Measurements from ENCODE around the gene RNF150.

Gene RNF150

DNA sequence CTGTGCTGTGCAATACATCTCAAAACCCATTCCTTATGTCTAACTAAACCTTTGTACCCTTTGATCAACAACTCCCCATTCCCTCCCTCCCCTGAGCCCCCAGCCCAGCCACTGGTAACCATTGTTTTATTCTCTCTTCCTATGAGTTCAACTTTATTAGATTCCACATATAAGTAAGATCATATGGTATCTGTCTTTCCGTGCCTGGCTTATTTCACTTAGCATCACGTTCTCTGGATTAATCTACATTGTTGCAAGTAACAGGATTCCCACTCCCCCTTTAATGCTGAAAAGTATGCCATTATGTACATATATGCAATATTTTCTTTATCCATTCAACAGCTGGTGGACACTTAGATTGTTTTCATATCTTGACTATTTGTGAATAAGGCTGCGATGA lies 119.4 kb downstream of the RNF150 start:
- Histone ChIP-seq H3K4me1 (ENCODE audit: control insufficient read depth, insufficient read depth, low read length) (no peaks in the 10 kb centered on the region), H3K27ac (ENCODE audit: insufficient read depth, low read depth, low read length, poor library complexity, severe bottlenecking) (no peak overlapping the region), H3K36me3 (ENCODE audit: control insufficient read depth, insufficient read depth, low read length) (no peaks in the 10 kb centered on the region), H3K27me3 (ENCODE audit: control insufficient read depth, insufficient read depth, low read length, poor library complexity, severe bottlenecking) (no peaks in the 10 kb centered on the region), H3K4me3 (ENCODE audit: insufficient read depth, low read depth, low read length) (no peak overlapping the region), H3K9me3 (ENCODE audit: control insufficient read depth, low read length) (no peaks in the 10 kb centered on the region)
- WGBS, 2 experiments: 56 to 57% methylated on average over 3 of the region's 3 CpGs

DNA sequence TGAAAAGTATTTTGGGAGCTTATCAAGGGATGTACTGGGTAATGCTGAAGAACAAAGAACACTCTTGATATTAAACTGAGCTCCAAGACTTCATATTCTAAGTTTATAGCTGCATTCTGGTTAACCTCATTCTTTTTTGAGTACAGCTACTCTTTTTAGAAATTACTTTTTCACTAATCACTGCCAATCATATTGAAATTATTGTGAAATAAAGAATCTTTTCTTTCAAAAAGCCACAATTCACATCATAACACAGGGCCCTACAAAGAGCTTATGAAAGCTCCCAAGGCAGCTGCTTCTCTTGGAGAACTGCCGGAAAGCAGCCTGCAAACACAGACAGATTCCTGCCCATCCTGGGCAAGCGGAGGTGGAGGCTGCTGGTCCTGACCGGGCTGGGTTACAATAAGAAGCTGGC lies 121.4 kb downstream of the RNF150 start:
- WGBS, 2 experiments: 93 to 95% methylated on average over 3 of the region's 3 CpGs
- H3K4me1 ChIP-seq (ENCODE audit: control insufficient read depth, insufficient read depth, low read length): no peaks in the 10 kb centered on the region
- H3K27ac ChIP-seq (ENCODE audit: insufficient read depth, low read depth, low read length, poor library complexity, severe bottlenecking): no peak overlapping the region
- H3K27me3 ChIP-seq (ENCODE audit: control insufficient read depth, insufficient read depth, low read length, poor library complexity, severe bottlenecking): no peaks in the 10 kb centered on the region
- no peaks in the 10 kb centered on the region for H3K36me3 ChIP-seq (ENCODE audit: control insufficient read depth, insufficient read depth, low read length)
- H3K9me3 ChIP-seq (ENCODE audit: control insufficient read depth, low read length): no peaks in the 10 kb centered on the region
- H3K4me3 ChIP-seq (ENCODE audit: insufficient read depth, low read depth, low read length): no peak overlapping the region

DNA sequence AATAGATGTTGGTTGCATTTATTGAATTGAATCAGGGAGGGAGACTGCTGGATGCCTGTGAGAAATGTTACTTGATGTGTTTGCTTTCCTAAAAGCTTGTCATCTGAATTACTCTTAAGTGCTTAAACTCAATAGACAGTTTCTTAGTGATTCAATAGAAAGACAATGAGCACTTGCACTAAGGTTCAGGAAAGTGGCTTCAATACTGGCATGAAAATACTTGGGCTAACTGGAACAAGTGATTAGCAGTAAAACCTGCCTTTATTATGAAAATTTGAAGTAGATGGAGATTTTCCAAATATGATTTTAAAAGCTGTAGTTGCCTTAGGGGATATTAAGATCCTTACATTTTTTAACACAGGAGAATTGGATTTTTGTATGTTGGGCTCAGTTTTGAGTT lies 123.3 kb downstream of the RNF150 start:
- no peak overlapping the region for H3K27ac ChIP-seq (ENCODE audit: insufficient read depth, low read depth, low read length, poor library complexity, severe bottlenecking)
- H3K9me3 ChIP-seq (ENCODE audit: control insufficient read depth, low read length): no peaks in the 10 kb centered on the region
- H3K4me3 ChIP-seq (ENCODE audit: insufficient read depth, low read depth, low read length): no peak overlapping the region
- H3K27me3 ChIP-seq (ENCODE audit: control insufficient read depth, insufficient read depth, low read length, poor library complexity, severe bottlenecking): no peaks in the 10 kb centered on the region
- no peaks in the 10 kb centered on the region for H3K36me3 ChIP-seq (ENCODE audit: control insufficient read depth, insufficient read depth, low read length)
- H3K4me1 ChIP-seq (ENCODE audit: control insufficient read depth, insufficient read depth, low read length): no peaks in the 10 kb centered on the region

DNA sequence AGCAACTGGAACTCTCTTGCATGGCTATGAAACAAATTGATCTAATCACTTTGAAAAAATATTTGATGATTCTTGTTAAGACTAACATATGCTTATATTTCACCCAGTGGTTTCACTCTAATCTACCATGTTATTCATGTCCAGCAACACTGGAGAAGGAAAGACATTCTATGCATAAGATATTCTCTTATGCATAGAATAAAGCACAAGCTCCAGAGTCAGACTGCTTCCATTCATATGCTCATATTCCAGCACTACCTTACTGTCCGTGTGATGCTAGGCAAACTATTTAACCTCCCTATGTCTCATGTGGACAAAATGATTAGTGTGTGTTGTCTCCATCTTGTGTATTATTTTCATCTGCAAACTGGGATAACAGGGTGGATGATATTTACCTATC lies 124.1 kb downstream of the RNF150 start:
- no peak overlapping the region for H3K27ac ChIP-seq (ENCODE audit: insufficient read depth, low read depth, low read length, poor library complexity, severe bottlenecking)
- no peak overlapping the region for H3K4me3 ChIP-seq (ENCODE audit: insufficient read depth, low read depth, low read length)
- no peaks in the 10 kb centered on the region for H3K4me1 ChIP-seq (ENCODE audit: control insufficient read depth, insufficient read depth, low read length)
- H3K9me3 ChIP-seq (ENCODE audit: control insufficient read depth, low read length): no peaks in the 10 kb centered on the region
- 100% methylated on average over 1 of the region's 1 CpG for WGBS, 2 experiments
- no peaks in the 10 kb centered on the region for H3K36me3 ChIP-seq (ENCODE audit: control insufficient read depth, insufficient read depth, low read length)
- no peaks in the 10 kb centered on the region for H3K27me3 ChIP-seq (ENCODE audit: control insufficient read depth, insufficient read depth, low read length, poor library complexity, severe bottlenecking)

DNA sequence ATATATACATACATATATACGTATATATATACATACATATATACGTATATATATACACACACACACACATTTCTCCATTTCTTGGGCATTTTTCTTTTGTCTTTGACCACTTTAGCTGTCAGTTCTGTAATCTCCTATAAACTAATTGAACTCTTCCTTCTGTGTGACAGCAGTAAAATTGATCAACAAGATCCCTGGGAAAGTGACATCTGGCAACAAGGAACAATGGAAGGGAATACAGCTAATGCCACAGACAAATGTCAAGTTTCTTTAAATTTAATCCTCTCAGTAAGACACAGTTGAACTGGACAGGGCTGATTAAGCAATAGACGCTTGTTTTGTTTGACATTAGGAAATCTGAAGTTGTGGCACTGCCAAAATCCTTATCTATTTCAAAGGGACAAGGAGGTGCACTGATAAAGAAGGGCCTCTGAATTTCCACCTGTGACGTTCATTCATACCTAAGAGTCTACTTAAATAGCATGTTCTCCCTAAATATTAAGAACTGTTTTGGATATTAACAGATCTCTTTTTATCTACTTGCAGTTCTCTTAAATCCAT lies 126.9 kb downstream of the RNF150 start:
- no peak overlapping the region for H3K4me3 ChIP-seq (ENCODE audit: insufficient read depth, low read depth, low read length)
- H3K4me1 ChIP-seq (ENCODE audit: control insufficient read depth, insufficient read depth, low read length): no peaks in the 10 kb centered on the region
- H3K27ac ChIP-seq (ENCODE audit: insufficient read depth, low read depth, low read length, poor library complexity, severe bottlenecking): no peak overlapping the region
- H3K36me3 ChIP-seq (ENCODE audit: control insufficient read depth, insufficient read depth, low read length): no peaks in the 10 kb centered on the region
- H3K9me3 ChIP-seq (ENCODE audit: control insufficient read depth, low read length): no peaks in the 10 kb centered on the region
- H3K27me3 ChIP-seq (ENCODE audit: control insufficient read depth, insufficient read depth, low read length, poor library complexity, severe bottlenecking): no peaks in the 10 kb centered on the region
- WGBS, 2 experiments: 87 to 100% methylated on average over 1 to 3 of the region's 4 CpGs

DNA sequence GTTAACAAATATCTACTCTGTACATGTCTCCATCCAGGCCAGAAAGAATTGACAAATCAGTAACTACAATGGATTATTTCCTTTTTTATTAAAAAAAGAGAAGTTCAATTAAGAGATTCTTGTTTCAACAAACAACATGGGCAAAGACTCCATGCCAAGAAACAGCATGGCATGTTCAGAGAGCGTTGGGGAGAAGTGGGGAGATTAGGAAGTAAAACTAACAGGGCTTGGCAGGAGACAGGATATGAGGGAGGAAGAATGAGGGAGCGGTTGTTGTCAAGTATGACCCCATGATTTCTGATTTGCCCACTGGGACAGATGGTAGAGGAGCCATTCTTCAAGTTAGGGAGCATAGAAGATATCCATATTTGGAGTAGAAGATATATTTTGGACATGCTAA lies 128.4 kb downstream of the RNF150 start:
- no peaks in the 10 kb centered on the region for H3K36me3 ChIP-seq (ENCODE audit: control insufficient read depth, insufficient read depth, low read length)
- H3K27me3 ChIP-seq (ENCODE audit: control insufficient read depth, insufficient read depth, low read length, poor library complexity, severe bottlenecking): no peaks in the 10 kb centered on the region
- 90 to 95% methylated on average over 2 of the region's 2 CpGs for WGBS, 2 experiments
- no peaks in the 10 kb centered on the region for H3K4me1 ChIP-seq (ENCODE audit: control insufficient read depth, insufficient read depth, low read length)
- H3K9me3 ChIP-seq (ENCODE audit: control insufficient read depth, low read length): no peaks in the 10 kb centered on the region
- no peak overlapping the region for H3K27ac ChIP-seq (ENCODE audit: insufficient read depth, low read depth, low read length, poor library complexity, severe bottlenecking)
- H3K4me3 ChIP-seq (ENCODE audit: insufficient read depth, low read depth, low read length): no peak overlapping the region

DNA sequence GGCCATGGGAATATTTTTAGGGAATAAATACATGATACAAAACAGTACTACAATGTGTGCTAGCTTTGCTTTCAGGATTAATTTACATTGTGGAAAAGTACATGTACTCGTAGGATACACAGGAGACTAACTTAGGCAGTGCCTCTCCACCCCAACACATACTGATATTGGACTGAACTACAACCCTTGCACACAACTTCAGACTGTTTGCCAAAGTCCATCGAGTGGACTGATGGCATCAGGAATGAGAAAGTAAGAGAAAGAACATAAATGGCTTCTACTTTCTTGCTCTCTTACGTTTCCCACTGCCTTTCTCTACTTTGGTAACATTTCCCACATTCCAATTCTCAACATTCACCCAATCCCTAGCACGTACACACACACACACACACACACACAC lies 130.1 kb downstream of the RNF150 start:
- Histone ChIP-seq H3K4me1 (ENCODE audit: control insufficient read depth, insufficient read depth, low read length) (no peaks in the 10 kb centered on the region), H3K27me3 (ENCODE audit: control insufficient read depth, insufficient read depth, low read length, poor library complexity, severe bottlenecking) (no peaks in the 10 kb centered on the region), H3K27ac (ENCODE audit: insufficient read depth, low read depth, low read length, poor library complexity, severe bottlenecking) (no peak overlapping the region), H3K4me3 (ENCODE audit: insufficient read depth, low read depth, low read length) (no peak overlapping the region), H3K9me3 (ENCODE audit: control insufficient read depth, low read length) (no peaks in the 10 kb centered on the region), H3K36me3 (ENCODE audit: control insufficient read depth, insufficient read depth, low read length) (no peaks in the 10 kb centered on the region)
- WGBS, 2 experiments: 92 to 95% methylated on average over 4 of the region's 4 CpGs

DNA sequence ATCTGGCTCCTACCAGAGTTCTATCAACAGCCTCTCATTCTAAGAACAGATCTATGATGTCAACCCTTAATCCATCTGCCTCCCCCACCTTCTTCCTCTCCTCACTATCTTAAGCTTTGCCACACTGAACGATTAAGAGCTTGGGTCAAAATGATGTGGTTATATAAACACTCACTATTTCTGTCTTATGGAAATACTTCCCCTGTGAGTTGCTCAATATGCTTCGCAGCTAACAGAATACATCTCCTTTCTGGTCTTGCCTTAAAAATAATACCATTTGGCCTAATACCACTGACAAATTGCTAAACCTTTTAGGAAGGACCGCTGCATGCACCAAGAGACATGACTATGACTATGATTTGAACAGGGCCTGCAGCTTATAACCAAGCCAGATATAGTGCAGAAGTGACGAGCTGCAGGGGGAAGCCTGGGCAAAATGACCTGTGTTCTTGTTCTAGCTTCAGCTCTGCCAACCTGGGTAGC lies 130.9 kb downstream of the RNF150 start:
- Histone ChIP-seq H3K36me3 (ENCODE audit: control insufficient read depth, insufficient read depth, low read length) (no peaks in the 10 kb centered on the region), H3K27me3 (ENCODE audit: control insufficient read depth, insufficient read depth, low read length, poor library complexity, severe bottlenecking) (no peaks in the 10 kb centered on the region), H3K4me1 (ENCODE audit: control insufficient read depth, insufficient read depth, low read length) (no peaks in the 10 kb centered on the region), H3K4me3 (ENCODE audit: insufficient read depth, low read depth, low read length) (no peak overlapping the region), H3K9me3 (ENCODE audit: control insufficient read depth, low read length) (no peaks in the 10 kb centered on the region), H3K27ac (ENCODE audit: insufficient read depth, low read depth, low read length, poor library complexity, severe bottlenecking) (no peak overlapping the region)
- 86 to 96% methylated on average over 3 to 4 of the region's 4 CpGs for WGBS, 2 experiments

DNA sequence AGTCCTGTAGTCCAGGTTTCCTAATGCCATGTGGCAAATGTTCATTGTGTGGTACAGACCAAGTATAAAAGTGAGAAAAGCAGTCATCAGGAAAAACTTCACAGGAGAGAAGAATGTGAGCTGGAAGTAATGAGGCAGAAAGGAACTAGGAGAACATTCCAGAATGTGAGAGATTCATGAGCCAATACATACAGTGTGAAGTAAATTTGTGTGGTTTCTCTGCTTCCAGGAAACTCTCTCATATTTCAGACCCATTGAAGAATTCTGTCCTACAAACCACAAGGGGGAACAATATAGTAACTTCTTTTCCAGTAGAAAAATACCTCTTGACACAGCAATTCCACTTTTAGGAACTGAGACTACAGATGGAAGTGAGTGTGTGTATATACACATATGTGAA lies 136.5 kb downstream of the RNF150 start:
- H3K4me1 ChIP-seq (ENCODE audit: control insufficient read depth, insufficient read depth, low read length): no peaks in the 10 kb centered on the region
- no peaks in the 10 kb centered on the region for H3K27me3 ChIP-seq (ENCODE audit: control insufficient read depth, insufficient read depth, low read length, poor library complexity, severe bottlenecking)
- no peak overlapping the region for H3K4me3 ChIP-seq (ENCODE audit: insufficient read depth, low read depth, low read length)
- no peaks in the 10 kb centered on the region for H3K9me3 ChIP-seq (ENCODE audit: control insufficient read depth, low read length)
- no peaks in the 10 kb centered on the region for H3K36me3 ChIP-seq (ENCODE audit: control insufficient read depth, insufficient read depth, low read length)
- H3K27ac ChIP-seq (ENCODE audit: insufficient read depth, low read depth, low read length, poor library complexity, severe bottlenecking): no peak overlapping the region

DNA sequence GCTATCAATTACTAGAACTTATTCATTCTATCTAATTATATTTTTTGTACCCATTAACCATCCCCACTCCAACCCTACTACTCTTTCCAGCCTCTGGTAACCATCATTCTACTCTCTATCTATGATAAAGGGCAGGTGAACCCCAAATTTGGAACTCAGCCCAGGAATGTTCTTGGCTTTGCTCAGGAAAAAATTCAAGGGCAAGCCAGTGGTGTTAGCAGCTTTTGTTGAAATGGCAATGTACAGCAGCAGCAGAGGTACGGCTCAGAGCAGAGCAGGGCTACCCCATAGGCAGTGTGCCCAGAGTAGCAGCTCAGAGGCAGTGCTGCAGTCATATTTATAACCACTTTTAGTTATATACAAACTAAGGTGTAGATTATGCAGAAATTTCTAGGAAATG lies 138.2 kb downstream of the RNF150 start:
- 89 to 100% methylated on average over 1 of the region's 1 CpG for WGBS, 2 experiments
- Histone ChIP-seq H3K9me3 (ENCODE audit: control insufficient read depth, low read length) (no peaks in the 10 kb centered on the region), H3K4me1 (ENCODE audit: control insufficient read depth, insufficient read depth, low read length) (no peaks in the 10 kb centered on the region), H3K27ac (ENCODE audit: insufficient read depth, low read depth, low read length, poor library complexity, severe bottlenecking) (no peak overlapping the region), H3K36me3 (ENCODE audit: control insufficient read depth, insufficient read depth, low read length) (no peaks in the 10 kb centered on the region), H3K27me3 (ENCODE audit: control insufficient read depth, insufficient read depth, low read length, poor library complexity, severe bottlenecking) (no peaks in the 10 kb centered on the region), H3K4me3 (ENCODE audit: insufficient read depth, low read depth, low read length) (no peak overlapping the region)

DNA sequence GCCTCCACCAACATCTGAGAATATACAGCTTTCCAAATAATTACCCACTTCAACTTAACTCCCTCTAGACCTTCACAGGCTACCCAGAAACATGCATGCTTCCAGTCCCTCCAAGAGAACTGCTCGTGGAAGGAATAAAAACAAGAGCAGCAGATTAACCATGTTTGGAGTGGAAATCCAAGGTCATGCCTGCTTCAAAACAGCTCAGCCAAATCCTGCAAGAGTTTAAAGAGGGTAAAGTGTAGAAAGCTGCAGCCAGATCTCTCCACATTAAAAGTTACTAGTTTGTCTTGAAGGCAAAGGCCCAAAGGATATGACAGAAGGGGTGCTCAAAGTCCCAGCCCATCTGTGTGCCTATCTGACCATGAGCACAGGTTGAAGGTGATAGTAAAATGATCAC lies 139.3 kb downstream of the RNF150 start:
- no peak overlapping the region for H3K27ac ChIP-seq (ENCODE audit: insufficient read depth, low read depth, low read length, poor library complexity, severe bottlenecking)
- H3K4me3 ChIP-seq (ENCODE audit: insufficient read depth, low read depth, low read length): no peak overlapping the region
- no peaks in the 10 kb centered on the region for H3K27me3 ChIP-seq (ENCODE audit: control insufficient read depth, insufficient read depth, low read length, poor library complexity, severe bottlenecking)
- no peaks in the 10 kb centered on the region for H3K4me1 ChIP-seq (ENCODE audit: control insufficient read depth, insufficient read depth, low read length)
- 79 to 100% methylated on average over 1 of the region's 1 CpG for WGBS, 2 experiments
- no peaks in the 10 kb centered on the region for H3K9me3 ChIP-seq (ENCODE audit: control insufficient read depth, low read length)
- H3K36me3 ChIP-seq (ENCODE audit: control insufficient read depth, insufficient read depth, low read length): no peaks in the 10 kb centered on the region

All from ectodermal cell (in vitro differentiated cells).